ENCODE data around the gene RECK.

Gene RECK

GRCh38 chr9:35998333-35998732, 38.4 kb upstream of the RECK start:
- CTCF ChIA-PET: no interaction called here
- no peak for DNase-seq (ENCODE audit: extremely low spot score)
- TF ChIP-seq CTCF (IDR thresholded peaks at IDR 0.05; ENCODE audit: control extremely low read depth, extremely low read depth, low read depth, missing control alignments): no peak
- POLR2A ChIA-PET: no interaction called here

DNA sequence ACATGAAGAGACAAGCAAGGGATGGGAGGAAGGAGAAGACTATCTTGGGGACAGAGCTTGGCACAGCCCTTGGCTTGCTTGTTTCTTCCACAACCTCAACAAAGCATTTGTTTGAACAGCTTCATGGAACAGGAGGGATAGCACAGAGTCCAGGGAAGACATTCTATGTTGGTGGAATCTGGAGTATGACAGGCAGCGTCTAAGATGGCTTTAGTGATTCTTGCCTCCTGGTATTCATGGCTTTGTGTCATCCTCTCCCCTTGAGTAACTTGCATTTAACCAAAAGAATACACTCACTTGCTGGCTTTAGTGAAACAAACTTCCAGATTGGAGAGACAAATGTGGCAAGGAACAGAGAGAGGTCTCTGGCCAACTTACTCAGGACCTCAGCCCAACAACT, 30.8 kb upstream of the RECK start:
- DNase-seq (ENCODE audit: extremely low spot score): no peak
- ChIA-PET POLR2A (no interaction called here), CTCF (interaction anchor here (3.2 to 13.7 kb wide), 3 partner anchors 11 to 50 kb away, joined by 19 to 167 read pairs (median 41); no protein-coding TSS in a partner anchor)
- no peak for TF ChIP-seq CTCF (IDR thresholded peaks at IDR 0.05; ENCODE audit: control extremely low read depth, extremely low read depth, low read depth, missing control alignments)

DNA sequence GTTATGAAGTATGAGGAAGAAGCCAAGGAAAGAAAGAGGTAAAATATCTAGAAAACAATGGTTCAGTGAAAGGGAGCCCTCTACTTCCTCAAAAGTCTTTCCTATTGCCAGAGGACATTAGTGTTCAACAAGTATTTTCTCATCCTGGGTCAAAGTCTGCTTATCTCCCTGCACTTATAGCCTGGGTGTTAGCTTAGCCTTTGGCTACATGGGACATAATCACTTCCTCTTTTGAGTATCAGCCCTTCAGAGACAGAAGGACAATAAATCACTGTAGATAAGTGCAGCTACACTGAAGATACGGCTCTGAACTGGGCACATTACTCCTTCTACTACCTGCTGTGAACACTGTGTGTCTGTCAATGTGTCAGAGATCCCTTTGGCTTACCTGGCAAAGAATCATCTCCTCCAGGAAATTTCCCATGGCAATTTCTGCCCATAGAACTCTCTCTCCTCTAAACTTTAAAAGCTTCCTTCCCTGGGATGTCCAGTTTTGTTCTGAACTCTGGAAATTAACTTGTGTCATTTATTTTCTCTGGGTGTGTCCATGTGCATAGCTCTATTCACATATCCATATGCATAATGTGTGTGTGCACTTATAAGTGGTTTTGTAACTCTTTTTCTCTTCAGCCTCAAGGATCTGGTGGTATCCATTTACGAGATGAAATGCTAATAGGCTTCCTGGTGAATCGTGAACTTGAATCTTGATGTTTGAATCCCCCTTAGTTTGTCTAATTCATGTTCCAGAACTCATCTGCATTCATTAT, 30.0 kb upstream of the RECK start:
- no peak for DNase-seq (ENCODE audit: extremely low spot score)
- no peak for TF ChIP-seq CTCF (IDR thresholded peaks at IDR 0.05; ENCODE audit: control extremely low read depth, extremely low read depth, low read depth, missing control alignments)
- ChIA-PET POLR2A (no interaction called here), CTCF (interaction anchor here (0.9 to 13.7 kb wide), 14 partner anchors 12 to 322 kb away, joined by 3 to 167 read pairs (median 4); no protein-coding TSS in a partner anchor)

- CTCF ChIA-PET: interaction anchor here (0.9 to 13.7 kb wide), 19 partner anchors 13 to 321 kb away, joined by 3 to 167 read pairs (median 4); no protein-coding TSS in a partner anchor
- POLR2A ChIA-PET: no interaction called here
- TF ChIP-seq CTCF (IDR thresholded peaks at IDR 0.05; ENCODE audit: control extremely low read depth, extremely low read depth, low read depth, missing control alignments): no peak
- DNase-seq (ENCODE audit: extremely low spot score): peak; percentile 62
These were observed 29.4 kb upstream of the RECK start for GRCh38 chr9:36007316-36007708.

DNA sequence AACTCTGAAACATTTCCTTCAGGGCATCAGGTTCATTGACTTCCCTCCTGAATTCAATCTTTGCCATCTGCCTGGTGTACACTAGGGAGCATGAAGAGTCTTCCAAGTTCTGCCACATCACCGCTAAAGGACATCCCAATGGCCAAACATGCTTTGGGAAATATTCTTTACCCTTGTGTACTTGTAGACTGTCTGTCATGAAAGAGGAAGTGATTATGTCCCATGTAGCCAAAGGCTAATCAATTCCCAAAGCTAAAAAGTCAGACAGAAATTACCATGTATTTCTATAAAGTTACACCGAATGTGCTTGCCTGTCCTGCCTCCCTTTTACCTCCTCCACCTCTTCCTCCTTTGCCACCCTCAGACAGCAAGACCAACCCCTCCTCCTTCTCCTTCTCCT, 28.9 kb upstream of the RECK start:
- ChIA-PET CTCF (interaction anchor here (0.7 to 13.7 kb wide), 29 partner anchors 8 to 321 kb away, joined by 3 to 167 read pairs (median 4); no protein-coding TSS in a partner anchor), POLR2A (no interaction called here)
- TF ChIP-seq CTCF (IDR thresholded peaks at IDR 0.05; ENCODE audit: control extremely low read depth, extremely low read depth, low read depth, missing control alignments): no peak
- DNase-seq (ENCODE audit: extremely low spot score): no peak

DNA sequence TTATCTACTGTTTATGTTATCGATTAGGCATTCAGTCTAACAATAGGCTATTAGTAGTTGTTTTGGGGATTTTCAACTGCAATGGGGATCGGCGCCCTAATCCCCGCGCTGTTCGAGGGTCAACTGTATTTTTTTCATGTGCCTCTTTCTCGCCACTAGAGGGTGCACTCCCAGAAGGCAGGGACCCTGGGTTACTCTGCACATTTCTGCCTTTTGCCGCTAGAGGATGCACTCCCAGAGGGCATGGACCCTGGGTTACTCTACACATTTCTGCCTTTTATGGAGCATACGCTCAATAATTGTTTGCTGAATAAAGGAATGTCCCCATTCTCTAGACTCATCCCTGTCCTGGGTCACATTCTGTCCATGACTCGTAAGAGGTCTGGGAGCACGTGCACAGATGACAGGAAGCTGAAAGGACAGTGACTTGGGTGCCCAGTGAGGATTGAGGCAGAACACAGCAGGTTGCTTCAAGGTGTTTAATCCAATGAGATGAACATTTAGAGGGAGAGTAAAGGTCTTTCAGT, 27.9 kb upstream of the RECK start:
- peak; percentile 75 for DNase-seq (ENCODE audit: extremely low spot score)
- ChIA-PET POLR2A (no interaction called here), CTCF (interaction anchor here (0.7 to 13.7 kb wide), 26 partner anchors 9 to 320 kb away, joined by 3 to 167 read pairs (median 4); no protein-coding TSS in a partner anchor)
- TF ChIP-seq CTCF (IDR thresholded peaks at IDR 0.05; ENCODE audit: control extremely low read depth, extremely low read depth, low read depth, missing control alignments): peak; percentile 98

Data from GM10248 (cell line).